ENCODE measurements around the gene FAM83C.

FAM83C gene

DNA sequence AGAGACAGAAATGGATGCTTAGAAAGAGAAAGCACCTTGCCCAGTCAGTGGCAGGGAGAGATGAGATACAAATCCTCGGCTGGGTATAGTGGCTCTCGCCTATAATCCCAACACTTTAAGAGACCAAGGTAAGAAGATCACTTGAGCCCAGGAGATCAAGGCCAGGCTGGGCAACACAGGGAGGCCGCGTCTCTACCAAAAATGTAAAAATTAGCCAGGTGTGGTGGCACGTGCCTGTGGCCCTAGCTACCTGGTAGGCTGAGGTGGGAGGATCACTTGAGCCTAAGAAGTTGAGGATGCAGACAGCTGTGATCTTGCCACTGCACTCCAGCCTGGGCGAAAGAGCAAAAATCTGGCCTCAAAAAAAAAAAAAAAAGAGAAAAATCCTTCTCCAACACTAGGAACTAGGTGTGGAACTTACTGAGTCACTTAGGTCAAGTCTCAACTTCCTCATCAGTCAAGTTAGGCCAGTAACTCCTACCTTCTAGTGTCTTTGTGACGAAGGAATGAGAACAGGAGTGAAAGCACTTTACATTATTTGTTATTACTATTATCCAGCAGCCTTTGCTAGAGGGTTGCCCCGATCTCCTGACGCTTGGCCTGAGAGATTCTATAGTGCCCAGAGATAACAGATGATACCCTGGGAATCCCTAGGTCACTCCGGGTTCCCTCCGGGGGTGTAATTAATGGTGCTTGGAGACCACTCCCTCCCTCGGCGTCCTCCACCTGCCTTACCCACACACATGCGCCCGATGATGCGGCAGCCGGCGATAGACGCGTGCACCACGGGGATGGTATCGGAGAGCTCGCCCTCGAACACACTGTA, 8.6 kb downstream of the FAM83C start:
- peak overlapping the region; percentile 77 for H3K4me3 ChIP-seq (ENCODE audit: low read depth, low read length)
- no peak for DNase-seq (ENCODE audit: low read depth)
- no peak for TF ChIP-seq CTCF (IDR thresholded peaks at IDR 0.05; ENCODE audit: control insufficient read depth, extremely low read depth, insufficient read depth)

GRCh38 chr20:35281506-35282101, 10.6 kb downstream of the FAM83C start:
- no peak for DNase-seq (ENCODE audit: low read depth)
- TF ChIP-seq CTCF (IDR thresholded peaks at IDR 0.05; ENCODE audit: control insufficient read depth, extremely low read depth, insufficient read depth), result no peak
- H3K4me3 ChIP-seq (ENCODE audit: low read depth, low read length), result no peak overlapping the region

DNA sequence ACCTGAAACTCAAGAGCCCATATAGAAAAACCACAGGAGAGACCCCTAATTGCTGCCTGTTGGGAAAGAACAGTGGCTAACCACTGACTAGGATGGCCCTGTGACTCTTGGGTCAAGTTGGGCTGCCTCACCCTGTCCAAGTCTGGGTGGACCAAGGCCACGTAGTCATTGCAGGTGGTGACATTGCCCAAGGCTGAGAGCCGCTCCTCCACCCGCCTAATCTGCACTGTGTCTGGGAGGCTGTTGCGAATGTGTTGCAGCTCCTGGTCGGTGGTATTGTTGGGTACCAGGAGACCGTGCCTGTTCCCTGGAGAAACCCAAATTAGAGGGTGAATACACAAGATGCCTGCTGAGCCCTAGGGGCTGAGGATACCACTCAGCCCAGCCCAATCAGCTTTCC, 11.7 kb downstream of the FAM83C start:
- DNase-seq (ENCODE audit: low read depth), result no peak
- H3K4me3 ChIP-seq (ENCODE audit: low read depth, low read length), result no peak overlapping the region
- TF ChIP-seq CTCF (IDR thresholded peaks at IDR 0.05; ENCODE audit: control insufficient read depth, extremely low read depth, insufficient read depth), result no peak

- DNase-seq (ENCODE audit: low read depth), result no peak
- H3K4me3 ChIP-seq (ENCODE audit: low read depth, low read length), result no peak overlapping the region
- TF ChIP-seq CTCF (IDR thresholded peaks at IDR 0.05; ENCODE audit: control insufficient read depth, extremely low read depth, insufficient read depth), result no peak
Observed at GRCh38 chr20:35279533-35280174, 12.6 kb downstream of the FAM83C start.

DNA sequence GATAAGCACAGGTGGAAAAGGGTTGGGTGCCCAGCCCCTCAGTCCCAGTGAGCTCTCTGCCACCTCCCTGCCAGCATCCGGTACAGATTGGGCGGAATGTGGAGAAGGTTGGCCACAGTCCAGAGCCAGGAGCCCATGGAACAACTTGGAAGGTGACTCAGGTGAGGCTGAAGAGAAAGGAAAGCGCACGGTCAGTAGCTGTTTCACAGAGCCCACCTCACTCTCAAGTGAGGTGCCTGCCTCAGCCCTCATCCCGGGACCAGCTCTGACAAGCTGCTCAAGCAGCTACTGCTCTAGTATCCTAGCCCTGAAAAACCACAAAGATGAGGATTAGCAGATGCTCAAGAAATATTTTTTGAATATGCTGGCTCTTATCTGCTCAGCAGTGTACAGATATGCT, 13.2 kb downstream of the FAM83C start:
- H3K4me3 ChIP-seq (ENCODE audit: low read depth, low read length), result no peak overlapping the region
- TF ChIP-seq CTCF (IDR thresholded peaks at IDR 0.05; ENCODE audit: control insufficient read depth, extremely low read depth, insufficient read depth), result no peak
- no peak for DNase-seq (ENCODE audit: low read depth)

DNA sequence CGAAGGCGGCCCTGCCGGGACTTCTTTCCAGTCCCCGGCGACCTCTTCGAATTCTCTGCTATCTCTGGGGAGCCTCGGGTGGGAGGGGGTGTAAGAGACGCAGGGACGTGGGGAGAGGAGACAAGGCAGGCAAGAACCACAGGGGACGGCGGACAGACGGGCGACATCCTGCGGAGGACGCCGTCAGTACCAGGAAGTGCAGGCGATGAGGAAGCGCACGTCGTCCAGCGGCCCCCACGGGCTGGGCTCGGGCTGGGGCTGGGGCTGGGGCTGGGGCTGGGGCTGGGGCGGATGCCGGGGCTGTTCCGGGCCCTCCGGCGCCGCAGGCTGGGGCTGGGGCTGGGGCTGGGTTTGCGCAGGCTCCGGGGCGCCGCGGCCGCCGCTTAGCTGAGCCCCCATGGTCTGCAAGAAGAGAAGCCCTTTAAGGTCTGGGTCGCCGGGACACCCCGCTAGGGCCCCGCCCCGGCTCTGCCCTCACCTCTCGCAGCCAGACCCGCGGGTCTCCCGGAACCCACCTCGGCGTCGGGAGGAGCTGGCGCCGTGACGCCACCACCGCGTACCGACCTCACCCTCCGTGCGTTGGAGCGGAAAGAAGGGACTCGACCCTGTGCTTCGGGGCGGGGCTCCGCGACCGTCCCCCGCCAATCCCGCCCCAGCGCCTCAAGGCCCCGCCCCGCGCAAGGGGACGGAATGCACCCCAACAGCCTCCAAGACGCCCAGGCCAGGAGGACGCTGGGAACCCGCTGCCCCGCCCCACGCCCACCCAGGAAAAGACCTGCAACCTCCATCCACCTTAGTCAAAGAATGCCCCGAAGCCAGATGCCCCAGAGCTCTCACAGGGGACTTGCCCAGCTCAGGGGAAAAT, 14.5 kb downstream of the FAM83C start, which contains the start of gene MMP24OS:
TSS of gene MMP24OS (minus strand) at position 592 of the 865 bp plus-strand sequence. CDS start at position 399, 193 bp downstream.
- peak; percentile 48 for DNase-seq (ENCODE audit: low read depth)
- TF ChIP-seq CTCF (IDR thresholded peaks at IDR 0.05; ENCODE audit: control insufficient read depth, extremely low read depth, insufficient read depth), result peak; percentile 72
- peak within 1 kb of the TSS; percentile 82 for H3K4me3 ChIP-seq (ENCODE audit: low read depth, low read length)

Measured in LNCaP clone FGC (cell line).